Breast epithelium (tissue), 3 donors: ENCODE data around the gene BCL11B.

Experiments
- CTCF ChIP-seq, 3 donors: fragments of 450-650 bp; IDR thresholded peaks; one replicate each; pipeline ENCODE4 v1.5.1; 2016 to 2017; ENCODE audit warnings: antibody characterized with exemption in 3 of 3, mild to moderate bottlenecking in 3 of 3, moderate library complexity in 3 of 3
- POLR2A ChIP-seq: fragments of 450-650 bp; IDR thresholded peaks from one replicate; pipeline ENCODE4 v1.6.1; 2016; ENCODE audit warnings: antibody characterized with exemption, mild to moderate bottlenecking, moderate library complexity
- POLR2AphosphoS5 ChIP-seq, 3 donors: sonication (generic); formaldehyde crosslinking; IDR thresholded peaks; one replicate each; pipeline ENCODE4 v1.6.1; 2017; ENCODE audit warnings: antibody characterized with exemption in 3 of 3

GRCh38 chr14:99268810-99269707 is 2.9 kb downstream of the BCL11B start:
- TF ChIP-seq POLR2A (no peak), CTCF (IDR thresholded peaks at IDR 0.05) (no peak), POLR2AphosphoS5 (IDR thresholded peaks at IDR 0.05) (no peak)
